SHP77 treated with DMSO at 0.1 percent for 48 hours (cell line): Measurements from ENCODE around the gene ZNF784.

ENCODE experiments used
- DNase-seq: peaks from one replicate; lab custom pipeline; 2025; lab: John Stamatoyannopoulos, UW

The ZNF784 gene

GRCh38 chr19:55620410-55621204, 3.8 kb downstream of the ZNF784 start:
- no peak for DNase-seq

- DNase-seq, result no peak
Measured at GRCh38 chr19:55619286-55619685, 5.1 kb downstream of the ZNF784 start.

GRCh38 chr19:55618426-55618825, 5.9 kb downstream of the ZNF784 start:
- no peak for DNase-seq

GRCh38 chr19:55617426-55617825, 6.9 kb downstream of the ZNF784 start:
- no peak for DNase-seq

- no peak for DNase-seq
Measured at GRCh38 chr19:55616395-55616875, 7.9 kb downstream of the ZNF784 start.

GRCh38 chr19:55615543-55616394, 8.6 kb downstream of the ZNF784 start:
- no peak for DNase-seq

GRCh38 chr19:55614711-55615542, 9.4 kb downstream of the ZNF784 start:
- no peak for DNase-seq

GRCh38 chr19:55613930-55614710, 10.2 kb downstream of the ZNF784 start:
- no peak for DNase-seq

GRCh38 chr19:55613396-55613795, 11.0 kb downstream of the ZNF784 start:
- no peak for DNase-seq

- DNase-seq, result no peak
Measured at GRCh38 chr19:55611983-55612645, 12.3 kb downstream of the ZNF784 start.

GRCh38 chr19:55611300-55611982, 12.9 kb downstream of the ZNF784 start:
- no peak for DNase-seq

- no peak for DNase-seq
Measured at GRCh38 chr19:55609326-55609725, 15.0 kb downstream of the ZNF784 start.

GRCh38 chr19:55606817-55607216, 17.5 kb downstream of the ZNF784 start:
- no peak for DNase-seq

GRCh38 chr19:55606471-55606787, 17.9 kb downstream of the ZNF784 start:
- no peak for DNase-seq

- peak; percentile 26 for DNase-seq
Measured at GRCh38 chr19:55605637-55606470, 18.5 kb downstream of the ZNF784 start, which contains the start of gene ZNF865. Gene ZNF865 (plus strand): TSS chr19:55605647. CDS start chr19:55613619, 7,972 bp downstream.

GRCh38 chr19:55605207-55605636, 19.1 kb downstream of the ZNF784 start:
- peak; percentile 90 for DNase-seq

- DNase-seq, result no peak
Measured at GRCh38 chr19:55603581-55604292, 20.6 kb downstream of the ZNF784 start.

- no peak for DNase-seq
Measured at GRCh38 chr19:55603115-55603514, 21.3 kb downstream of the ZNF784 start.
